Activated CD4-positive, alpha-beta T cell treated with anti-CD3 and anti-CD28 coated beads, Interleukin-2, amount 10 ng/mL, durations not matched to agents 24 days and 14 days (primary cell): ENCODE measurements around the gene SUPT4H1. TPM values are rescaled to one million over a fixed set of nuclear protein-coding genes. Genes with fewer than 3 reads are reported as not detected.

ENCODE experiments used
- DNase-seq: peaks from one replicate; pipeline ENCODE4 v3.0.0; 2022
- H3K27ac Mint-ChIP-seq: one replicate; pipeline ENCODE4 v1.8.0; 2022; ENCODE audit warnings: mild to moderate bottlenecking, mixed read lengths
- H3K27me3 Mint-ChIP-seq: one replicate; pipeline ENCODE4 v1.8.0; 2022; ENCODE audit warnings: mixed read lengths
- H3K36me3 Mint-ChIP-seq: one replicate; pipeline ENCODE4 v1.8.0; 2022; ENCODE audit warnings: low read depth, mild to moderate bottlenecking, mixed read lengths
- H3K4me1 Mint-ChIP-seq: one replicate; pipeline ENCODE4 v1.8.0; 2021; ENCODE audit warnings: mixed read lengths
- H3K4me3 Mint-ChIP-seq: one replicate; pipeline ENCODE4 v1.8.0; 2022; ENCODE audit warnings: mild to moderate bottlenecking, moderate library complexity, mixed read lengths
- H3K9me3 Mint-ChIP-seq: one replicate; pipeline ENCODE4 v1.8.0; 2021; ENCODE audit warnings: mixed read lengths
- intact Hi-C: fragments of 100-400 bp; cut with micrococcal nuclease; formaldehyde crosslinking; loops from one replicate; pipeline ENCODE4 v1.15.1; 2023
- total RNA-seq: library from RNA; stranded (reverse); gene quantifications from 2 replicates; pipeline ENCODE4 v1.2.3, GENCODE V29; 2022

SUPT4H1 gene
- total RNA-seq, 1 donor from 2014 or later: 139 TPM

DNA sequence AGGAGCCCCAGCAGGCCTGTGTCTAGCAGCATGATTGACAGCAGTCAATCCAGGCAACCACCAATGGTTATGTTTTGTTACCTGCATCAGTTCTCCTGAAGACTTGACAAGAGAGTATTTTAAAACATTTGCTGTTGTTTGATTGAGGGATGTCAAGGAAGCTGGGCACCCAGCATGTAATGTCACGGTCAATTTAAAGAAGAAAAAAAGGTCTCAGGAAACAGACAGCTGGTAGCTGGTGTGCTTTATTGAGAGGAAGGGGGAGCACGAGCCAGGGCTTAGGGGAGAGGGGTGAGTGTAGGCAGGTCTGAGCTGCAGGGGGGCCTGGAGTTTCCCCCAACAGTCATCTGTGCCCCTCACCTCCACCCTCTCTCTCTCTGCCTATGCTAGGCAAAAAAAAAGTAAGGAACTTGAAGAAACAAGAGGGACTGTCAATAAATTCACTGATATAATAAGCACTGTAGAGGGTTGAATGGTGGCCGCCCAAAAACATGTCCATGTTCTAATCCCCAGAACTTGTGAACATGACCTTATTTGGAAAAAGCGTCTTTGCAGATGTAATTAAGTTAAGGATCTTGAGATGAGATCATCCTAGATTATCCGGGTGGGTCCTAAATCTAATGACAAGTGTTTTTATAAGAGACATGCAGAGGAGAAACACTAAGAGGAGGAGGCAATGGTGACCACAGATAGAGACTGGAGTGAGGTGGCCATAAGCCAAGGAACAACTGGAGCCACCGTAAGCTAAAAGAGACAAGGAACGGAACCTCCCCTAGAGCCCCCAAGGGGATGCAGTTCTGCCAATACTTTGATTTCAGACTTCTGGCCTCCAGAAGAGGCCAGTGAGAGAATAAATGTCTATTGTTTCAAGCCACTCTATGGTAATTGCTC is 37.9 kb downstream of the SUPT4H1 start:
- Mint-ChIP-seq H3K4me3 (no peak overlapping the region), H3K4me1 (peaks cover 7% of the 10 kb centered on the region), H3K9me3 (no peaks in the 10 kb centered on the region), H3K27me3 (no peaks in the 10 kb centered on the region), H3K36me3 (peaks cover 38% of the 10 kb centered on the region), H3K27ac (no peak overlapping the region)
- intact Hi-C loops: no loop called here
- DNase-seq: peak; percentile 49

DNA sequence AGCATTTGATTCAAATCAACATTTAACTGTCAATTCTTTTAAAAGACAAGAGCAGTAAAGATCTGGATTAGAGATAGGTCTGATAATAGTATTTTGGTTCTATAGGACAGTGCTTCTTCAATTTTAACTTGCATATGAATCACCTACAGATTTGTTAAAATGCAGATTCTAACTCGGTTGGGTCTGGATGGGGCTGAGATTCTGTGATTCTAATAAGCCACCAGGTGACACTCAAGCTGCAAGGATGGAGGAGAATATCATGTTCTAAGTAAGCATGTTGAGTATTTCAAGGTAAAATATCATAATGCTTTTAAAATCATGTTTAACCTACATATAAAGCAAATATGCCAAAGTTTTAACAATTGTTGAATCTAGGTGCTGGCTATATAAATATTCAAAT is 39.2 kb downstream of the SUPT4H1 start:
- intact Hi-C loops: no loop called here
- Mint-ChIP-seq H3K4me3 (no peak overlapping the region), H3K4me1 (peaks cover 5% of the 10 kb centered on the region), H3K36me3 (peaks cover 36% of the 10 kb centered on the region), H3K9me3 (no peaks in the 10 kb centered on the region), H3K27ac (no peak overlapping the region), H3K27me3 (no peaks in the 10 kb centered on the region)
- peak; percentile 35 for DNase-seq

DNA sequence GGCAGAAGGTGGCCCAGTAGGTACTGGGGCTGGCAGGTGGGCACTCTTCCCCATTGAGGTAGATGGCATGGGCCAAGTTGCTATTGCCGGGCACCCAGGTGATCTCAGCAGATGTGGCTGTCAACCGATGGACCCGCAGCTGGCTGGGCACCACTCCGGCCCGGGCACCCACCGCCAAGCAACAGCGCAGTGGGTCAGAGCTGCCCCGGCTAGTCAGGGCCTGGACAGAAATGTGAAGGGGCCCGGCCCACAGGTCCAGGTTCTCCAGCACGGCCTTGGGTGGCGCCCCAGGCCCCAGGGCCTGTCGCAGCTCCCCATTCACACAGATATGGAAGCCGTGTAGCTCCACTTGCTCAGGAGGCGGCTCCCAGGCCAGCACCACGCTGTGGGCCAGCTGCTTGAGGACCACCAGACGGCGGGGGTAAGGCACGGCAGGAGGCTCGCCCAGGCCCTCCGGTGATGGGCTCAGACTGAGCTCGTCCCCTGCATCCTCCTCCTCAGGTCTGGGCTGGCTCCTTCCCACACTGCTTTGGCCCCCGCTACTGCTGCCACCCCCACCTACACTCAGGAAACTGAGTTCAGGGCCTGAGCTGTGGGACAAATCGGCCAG is 39.9 kb downstream of the SUPT4H1 start:
- H3K27me3 Mint-ChIP-seq: no peaks in the 10 kb centered on the region
- H3K4me3 Mint-ChIP-seq: no peak overlapping the region
- H3K9me3 Mint-ChIP-seq: no peaks in the 10 kb centered on the region
- peak overlapping the region; percentile 24 for H3K27ac Mint-ChIP-seq
- intact Hi-C loops: no loop called here
- H3K4me1 Mint-ChIP-seq: no peaks in the 10 kb centered on the region
- peak; percentile 56 for DNase-seq
- peaks cover 37% of the 10 kb centered on the region for H3K36me3 Mint-ChIP-seq

DNA sequence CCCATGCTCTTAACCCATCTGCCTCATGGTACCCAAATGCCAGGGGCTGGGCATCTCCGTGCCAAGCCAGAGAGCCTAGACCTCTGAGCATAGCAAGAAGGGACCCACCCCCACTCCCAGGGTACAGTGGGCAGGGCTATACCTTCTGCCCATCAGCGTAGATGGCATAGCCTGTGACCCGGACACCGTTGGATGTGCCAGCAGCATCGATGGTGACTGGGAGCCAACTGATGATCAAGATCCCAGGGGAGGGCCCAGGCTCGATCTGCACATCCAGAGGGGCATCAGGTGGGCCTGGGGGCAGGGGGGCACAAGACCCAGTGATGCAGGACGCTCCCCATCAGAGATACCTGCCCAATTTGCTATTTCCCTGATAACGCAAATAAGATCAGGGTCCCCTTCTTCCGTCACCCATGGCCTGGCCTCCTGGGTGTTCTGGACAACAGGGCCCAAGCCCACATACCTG is 40.5 kb downstream of the SUPT4H1 start:
- H3K4me3 Mint-ChIP-seq: no peak overlapping the region
- H3K9me3 Mint-ChIP-seq: no peaks in the 10 kb centered on the region
- H3K27me3 Mint-ChIP-seq: no peaks in the 10 kb centered on the region
- H3K36me3 Mint-ChIP-seq: peaks cover 35% of the 10 kb centered on the region
- intact Hi-C loops: no loop called here
- DNase-seq: peak; percentile 57
- H3K27ac Mint-ChIP-seq: no peak overlapping the region
- H3K4me1 Mint-ChIP-seq: no peaks in the 10 kb centered on the region

DNA sequence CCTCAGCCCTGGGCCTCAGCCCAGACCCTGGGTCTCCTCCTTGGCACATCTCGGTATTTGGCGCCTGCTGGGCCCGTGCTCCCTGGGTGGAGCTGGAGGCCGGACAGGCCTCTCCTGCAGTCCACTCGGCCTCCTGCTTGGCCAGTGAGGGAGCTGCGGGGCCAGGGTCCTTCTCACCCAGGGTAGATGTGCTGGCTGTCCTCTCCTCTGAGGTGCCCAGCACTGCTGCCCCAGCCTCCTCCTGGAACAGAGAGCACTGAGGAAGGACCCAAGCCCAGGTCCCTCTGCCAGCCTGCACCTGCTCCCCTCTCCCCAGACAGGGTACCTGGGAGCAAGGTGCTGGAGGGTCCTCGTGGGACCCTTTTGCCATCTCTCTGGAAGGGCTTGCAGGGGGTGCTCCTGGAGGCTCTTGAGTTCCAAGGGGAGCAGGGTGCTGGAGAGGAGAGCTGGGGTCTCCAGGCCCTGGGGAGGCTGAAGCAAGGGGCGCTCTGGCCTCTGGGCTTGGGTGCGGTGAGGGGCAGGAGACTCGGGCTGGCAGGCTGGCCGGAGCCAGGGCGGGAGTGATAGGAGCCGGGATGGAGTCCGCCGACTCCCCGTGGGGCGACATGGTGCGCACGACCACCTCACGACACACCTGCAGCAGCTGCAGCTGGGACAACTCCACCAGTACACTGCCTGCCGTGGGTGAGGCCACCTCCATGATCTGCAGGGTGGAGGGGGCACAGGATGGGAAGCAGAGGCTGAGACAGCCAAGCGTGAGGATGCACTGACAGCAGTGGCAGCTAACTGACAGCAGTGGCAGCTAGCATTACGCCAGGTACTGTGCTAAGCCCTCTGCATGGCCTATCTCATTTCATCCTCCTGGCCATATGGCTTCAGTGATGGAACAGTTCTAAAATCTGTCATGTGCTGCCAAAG is 41.2 kb downstream of the SUPT4H1 start:
- H3K27ac Mint-ChIP-seq: no peak overlapping the region
- no peaks in the 10 kb centered on the region for H3K9me3 Mint-ChIP-seq
- no peak overlapping the region for H3K4me3 Mint-ChIP-seq
- H3K36me3 Mint-ChIP-seq: peaks cover 36% of the 10 kb centered on the region
- H3K27me3 Mint-ChIP-seq: no peaks in the 10 kb centered on the region
- peak; percentile 59 for DNase-seq
- no peaks in the 10 kb centered on the region for H3K4me1 Mint-ChIP-seq
- intact Hi-C loops: no loop called here

DNA sequence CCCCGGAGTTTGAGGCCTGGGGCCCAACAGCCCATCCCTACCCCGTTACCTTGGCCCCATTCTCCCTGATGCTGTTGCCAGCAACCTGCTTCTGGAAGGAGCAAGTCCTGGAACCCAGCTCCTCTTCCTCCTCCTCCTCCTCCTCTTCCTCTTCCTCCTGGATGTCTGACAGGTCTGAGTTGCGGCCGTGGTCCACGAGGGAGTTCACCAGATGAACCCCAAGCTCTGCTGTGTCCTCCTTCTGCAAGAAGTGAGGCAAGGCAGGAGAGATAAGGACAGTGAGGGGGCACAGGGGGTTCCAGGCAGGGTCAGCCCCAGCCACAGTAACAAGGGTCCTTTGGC is 42.1 kb downstream of the SUPT4H1 start:
- DNase-seq: no peak

DNA sequence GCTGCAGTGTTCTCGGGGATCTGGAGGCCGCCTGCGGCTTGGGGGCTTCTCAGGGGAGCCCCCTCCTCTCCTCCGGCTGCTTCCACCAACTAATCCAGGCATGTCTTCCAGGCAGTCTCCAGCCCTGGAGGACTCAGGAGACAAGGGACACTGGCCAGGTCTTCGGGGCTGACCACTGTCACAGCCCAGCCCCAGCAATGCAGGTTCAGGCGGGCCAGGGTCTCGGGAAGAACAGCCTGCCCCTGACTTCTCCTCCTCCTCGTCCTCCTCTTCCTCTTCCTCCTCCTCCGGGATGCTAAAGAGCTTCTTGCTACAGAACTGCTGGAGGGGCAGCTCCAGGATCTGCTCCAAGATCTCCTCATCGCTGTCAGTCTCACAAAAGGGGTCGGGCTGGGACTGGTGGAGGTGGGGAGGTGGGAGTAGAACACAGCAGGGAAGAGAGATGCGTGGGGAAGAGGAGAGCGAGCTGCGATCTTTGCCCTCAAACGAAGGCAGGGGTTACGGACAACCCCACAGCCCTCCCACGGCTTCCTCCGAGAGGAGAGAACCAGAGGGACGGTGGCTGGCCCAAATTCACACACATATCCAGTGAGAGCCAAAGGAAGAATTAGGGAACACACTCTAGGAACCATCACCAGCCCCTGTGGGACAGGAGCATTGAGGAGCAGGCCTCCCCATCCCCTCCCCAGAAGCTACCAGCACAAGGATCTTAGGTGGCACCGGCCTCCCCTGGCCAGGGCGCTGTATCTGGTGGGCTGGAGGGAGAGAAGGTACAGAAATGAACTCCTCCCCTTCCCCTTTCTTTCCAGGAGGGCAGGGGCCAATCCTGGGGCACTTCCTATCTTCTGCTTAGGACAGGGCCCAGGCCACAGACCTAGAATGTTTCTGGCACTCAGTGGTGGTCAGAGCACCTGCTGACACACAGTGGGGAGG is 42.8 kb downstream of the SUPT4H1 start:
- intact Hi-C loops: no loop called here
- Mint-ChIP-seq H3K27ac (no peak overlapping the region), H3K27me3 (no peaks in the 10 kb centered on the region), H3K4me3 (no peak overlapping the region), H3K4me1 (no peaks in the 10 kb centered on the region), H3K9me3 (no peaks in the 10 kb centered on the region), H3K36me3 (peaks cover 25% of the 10 kb centered on the region)
- DNase-seq: peak; percentile 56

More for the DNA sequence above, 42.1 kb downstream of the SUPT4H1 start:
- H3K36me3 Mint-ChIP-seq: peaks cover 28% of the 10 kb centered on the region
- H3K27me3 Mint-ChIP-seq: no peaks in the 10 kb centered on the region
- no peaks in the 10 kb centered on the region for H3K4me1 Mint-ChIP-seq
- H3K9me3 Mint-ChIP-seq: no peaks in the 10 kb centered on the region
- H3K4me3 Mint-ChIP-seq: no peak overlapping the region
- intact Hi-C loops: no loop called here
- H3K27ac Mint-ChIP-seq: no peak overlapping the region

DNA sequence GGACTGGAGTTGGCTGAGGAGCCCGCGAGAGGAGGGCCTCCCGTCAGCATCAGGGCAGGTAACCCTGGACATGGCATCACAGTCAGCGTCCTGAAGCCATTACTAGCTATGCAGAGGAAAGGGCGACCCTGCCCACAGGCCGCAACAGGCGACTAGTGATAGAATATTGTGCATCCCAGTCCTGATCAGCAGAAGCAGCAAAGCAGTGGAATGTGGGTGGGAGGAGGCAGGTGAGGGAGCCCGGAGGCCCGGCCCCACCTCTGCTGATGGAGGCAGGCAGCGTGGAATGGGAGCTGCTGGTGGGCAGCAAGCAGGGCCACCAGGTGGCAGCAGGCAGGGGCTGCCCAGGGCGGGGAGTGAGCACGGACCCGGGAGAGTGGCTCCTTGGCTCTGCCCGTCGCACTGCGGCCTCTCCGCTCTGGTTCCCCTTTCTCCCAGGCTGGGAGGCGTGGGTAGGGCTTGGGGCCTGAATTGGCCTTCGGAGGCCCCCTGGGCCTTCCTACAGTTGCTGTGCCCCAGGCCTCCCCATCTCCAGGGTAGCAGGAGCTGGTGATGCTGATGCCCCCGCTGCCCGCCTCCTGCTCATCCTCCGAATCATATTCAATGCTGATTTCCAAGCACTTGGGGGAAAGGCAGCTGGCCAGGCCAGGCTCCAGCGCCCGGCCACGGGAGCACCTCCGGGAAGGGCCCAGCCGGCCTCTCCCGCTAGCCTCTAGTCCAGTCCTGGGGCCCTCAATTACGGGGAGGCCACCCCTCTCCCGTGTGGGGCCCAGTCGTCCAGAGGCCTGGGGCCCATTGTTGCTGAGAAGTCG is 43.6 kb downstream of the SUPT4H1 start:
- DNase-seq: peak; percentile 62
- Mint-ChIP-seq H3K27me3 (no peaks in the 10 kb centered on the region), H3K27ac (no peak overlapping the region), H3K9me3 (no peaks in the 10 kb centered on the region), H3K4me3 (no peak overlapping the region), H3K4me1 (no peaks in the 10 kb centered on the region), H3K36me3 (peaks cover 24% of the 10 kb centered on the region)
- intact Hi-C loops: no loop called here

DNA sequence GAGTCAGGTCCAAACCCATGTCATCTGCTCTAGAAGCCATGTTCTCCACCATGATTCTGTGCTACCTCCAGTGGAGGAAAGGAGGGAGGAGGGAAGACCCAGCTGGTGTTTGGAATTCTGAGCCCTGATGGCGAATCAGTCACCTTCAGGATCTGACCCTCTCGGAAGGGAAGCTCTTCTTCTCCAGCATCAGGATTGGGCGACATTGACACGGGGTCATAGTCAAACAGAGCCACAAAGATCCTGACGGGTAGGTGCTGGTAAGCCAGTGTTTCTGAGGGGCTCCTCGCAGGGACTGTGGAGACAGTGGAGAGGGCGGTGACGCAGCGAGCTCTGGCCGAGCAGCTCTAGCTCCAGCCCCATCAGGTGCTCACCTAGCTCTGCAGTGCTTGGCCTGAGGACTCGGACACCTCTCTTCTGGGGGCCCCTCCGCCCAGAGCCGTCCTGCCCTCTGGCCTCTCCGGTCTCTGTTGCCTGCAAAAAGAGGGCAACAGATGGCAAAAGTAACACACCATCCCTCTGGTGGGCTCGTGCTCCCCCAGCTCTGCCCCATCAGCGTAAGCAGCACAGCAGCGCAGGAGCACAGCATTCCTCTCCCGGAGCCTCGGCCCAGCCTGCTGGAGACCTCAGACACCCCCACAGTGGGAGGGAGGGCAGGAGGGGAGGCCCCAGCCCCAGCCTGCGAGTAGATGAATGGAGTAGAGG is 44.4 kb downstream of the SUPT4H1 start:
- DNase-seq: peak; percentile 57
- Mint-ChIP-seq H3K9me3 (no peaks in the 10 kb centered on the region), H3K36me3 (peaks cover 26% of the 10 kb centered on the region), H3K4me3 (no peak overlapping the region), H3K27ac (no peak overlapping the region), H3K27me3 (no peaks in the 10 kb centered on the region), H3K4me1 (no peaks in the 10 kb centered on the region)
- intact Hi-C loops: no loop called here

DNA sequence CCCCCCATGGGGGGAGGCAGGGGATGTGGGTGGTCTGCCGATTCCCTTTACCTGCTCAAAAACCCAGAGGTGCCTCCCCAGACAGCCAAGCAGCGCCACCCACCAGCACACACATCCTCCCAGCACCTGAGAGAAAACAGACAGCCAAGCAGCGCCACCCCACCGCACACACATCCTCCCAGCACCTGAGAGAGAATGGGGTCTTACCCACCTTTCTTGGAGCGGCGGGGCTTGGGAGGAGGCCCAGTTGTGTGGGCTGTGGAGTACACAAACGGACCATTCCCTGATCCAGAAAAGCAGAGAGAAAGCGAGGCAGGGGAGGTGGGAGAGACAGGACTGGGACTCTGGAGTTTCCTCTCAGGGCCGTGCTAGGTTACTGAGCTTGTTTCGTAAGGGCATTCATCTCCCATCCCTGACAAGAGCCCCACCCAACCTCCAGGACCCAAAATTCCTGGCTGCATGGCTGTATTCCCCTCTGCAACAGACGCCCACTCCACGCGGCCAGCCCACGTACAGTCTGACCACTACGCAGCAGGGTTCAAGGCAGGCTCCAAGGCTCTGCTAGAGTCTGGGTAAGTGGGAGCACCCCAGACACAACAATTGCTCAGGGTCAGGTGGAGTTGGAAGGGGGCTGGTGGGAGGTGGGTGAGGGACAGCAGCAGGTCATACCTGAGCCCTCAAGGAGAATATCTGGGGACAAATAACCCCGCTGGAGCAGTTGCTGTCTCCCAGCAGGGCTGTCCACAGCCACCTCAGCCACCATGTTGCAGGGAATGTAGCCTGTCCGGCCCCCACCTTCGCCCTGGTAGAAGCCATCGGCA is 45.7 kb downstream of the SUPT4H1 start:
- Mint-ChIP-seq H3K4me1 (no peaks in the 10 kb centered on the region), H3K36me3 (peaks cover 26% of the 10 kb centered on the region), H3K4me3 (no peak overlapping the region), H3K27ac (no peak overlapping the region), H3K9me3 (no peaks in the 10 kb centered on the region), H3K27me3 (no peaks in the 10 kb centered on the region)
- intact Hi-C loops: no loop called here
- no peak for DNase-seq

DNA sequence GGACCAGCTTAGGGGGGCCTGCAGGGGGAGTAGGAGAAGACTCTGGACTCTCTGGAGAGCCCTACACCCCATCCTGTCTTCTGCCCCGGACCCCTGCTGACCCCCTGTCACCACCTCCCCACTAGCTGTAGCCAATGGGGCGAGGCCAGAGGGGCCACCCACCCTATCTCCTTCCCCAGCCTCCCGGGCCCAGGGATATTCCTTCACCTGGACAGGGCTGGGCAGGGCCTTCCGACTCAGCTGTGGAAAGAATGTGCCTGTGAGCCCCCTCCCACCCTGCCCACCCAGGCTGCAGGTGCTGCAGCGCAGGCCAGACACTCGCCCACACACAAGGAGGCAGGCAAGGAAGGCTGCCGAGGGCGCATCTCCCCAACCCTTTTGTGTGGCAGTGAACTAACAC is 46.4 kb downstream of the SUPT4H1 start:
- intact Hi-C loops: no loop called here

More for the DNA sequence above, 46.4 kb downstream of the SUPT4H1 start:
- peaks cover 2% of the 10 kb centered on the region for H3K4me1 Mint-ChIP-seq
- H3K36me3 Mint-ChIP-seq: peaks cover 24% of the 10 kb centered on the region
- no peak for DNase-seq
- no peak overlapping the region for H3K4me3 Mint-ChIP-seq
- no peak overlapping the region for H3K27ac Mint-ChIP-seq
- no peaks in the 10 kb centered on the region for H3K9me3 Mint-ChIP-seq
- H3K27me3 Mint-ChIP-seq: no peaks in the 10 kb centered on the region
